HG03039 (cell line): ENCODE results near the gene FGGY.
"Not testable (repeated sequence)": the region's sequence is repeated elsewhere in the genome, so short reads cannot be mapped to it uniquely, and the experiment has no call there.

Experiments
- ATAC-seq: cut with Tn5 transposase; IDR thresholded peaks from one replicate; pipeline ENCODE4 v1.9.1; 2021; ENCODE audit warnings: mild to moderate bottlenecking, moderate library complexity; ENCODE audit not compliant: unreplicated experiment

Gene FGGY

GRCh38 chr1:59604191-59604590 is 307.3 kb downstream of the FGGY start:
- no peak for ATAC-seq

- ATAC-seq: no peak
Observed at GRCh38 chr1:59605184-59605583, 308.3 kb downstream of the FGGY start.

GRCh38 chr1:59605761-59606160 is 308.9 kb downstream of the FGGY start:
- ATAC-seq: no peak

GRCh38 chr1:59609245-59609644 is 312.4 kb downstream of the FGGY start:
- ATAC-seq: no peak

GRCh38 chr1:59610499-59610898 is 313.6 kb downstream of the FGGY start:
- ATAC-seq: not testable (repeated sequence)

- ATAC-seq: no peak
Observed at GRCh38 chr1:59617434-59617833, 320.5 kb downstream of the FGGY start.

- ATAC-seq: no peak
Observed at GRCh38 chr1:59619557-59619956, 322.7 kb downstream of the FGGY start.

- no peak for ATAC-seq
Observed at GRCh38 chr1:59625384-59625783, 328.5 kb downstream of the FGGY start.

- ATAC-seq: no peak
Observed at GRCh38 chr1:59631561-59632255, 334.8 kb downstream of the FGGY start.

- ATAC-seq: no peak
Observed at GRCh38 chr1:59635097-59635496, 338.2 kb downstream of the FGGY start.

GRCh38 chr1:59638231-59638711 is 341.4 kb downstream of the FGGY start:
- ATAC-seq: no peak

GRCh38 chr1:59639266-59639665 is 342.4 kb downstream of the FGGY start:
- no peak for ATAC-seq

- ATAC-seq: no peak
Observed at GRCh38 chr1:59640851-59641250, 344.0 kb downstream of the FGGY start.

GRCh38 chr1:59641836-59642235 is 344.9 kb downstream of the FGGY start:
- no peak for ATAC-seq

- ATAC-seq: no peak
Observed at GRCh38 chr1:59643526-59643925, 346.6 kb downstream of the FGGY start.

- no peak for ATAC-seq
Observed at GRCh38 chr1:59645893-59646292, 349.0 kb downstream of the FGGY start.

- not testable (repeated sequence) for ATAC-seq
Observed at GRCh38 chr1:59653142-59653958, 356.5 kb downstream of the FGGY start.

- ATAC-seq: no peak
Observed at GRCh38 chr1:59653968-59654367, 357.1 kb downstream of the FGGY start.

- no peak for ATAC-seq
Observed at GRCh38 chr1:59657873-59658465, 361.1 kb downstream of the FGGY start.

GRCh38 chr1:59664166-59664565 is 367.3 kb downstream of the FGGY start:
- no peak for ATAC-seq

- no peak for ATAC-seq
Observed at GRCh38 chr1:59666106-59666505, 369.2 kb downstream of the FGGY start.

GRCh38 chr1:59667020-59667419 is 370.1 kb downstream of the FGGY start:
- no peak for ATAC-seq
